Measurements from ENCODE around the gene PDLIM5.

The PDLIM5 gene

DNA sequence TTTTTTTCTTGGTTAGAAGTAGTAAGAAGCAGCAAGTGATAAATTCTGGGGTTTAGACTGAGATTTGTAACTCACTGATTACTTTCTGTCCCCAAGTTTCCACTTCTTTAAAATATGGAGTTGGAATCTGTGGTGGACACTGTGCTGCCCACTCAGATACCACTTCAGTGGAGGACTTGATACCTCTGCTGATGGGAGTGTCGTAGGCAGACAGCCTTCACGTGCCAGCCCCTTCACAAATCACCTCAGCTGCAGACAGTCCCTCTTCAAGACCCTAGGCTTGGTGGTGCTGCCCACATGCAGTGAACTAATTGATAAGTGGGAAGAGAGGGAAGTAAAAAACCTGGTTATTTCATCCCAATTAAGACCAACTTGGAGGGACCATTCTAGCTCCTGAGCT, 139.5 kb downstream of the PDLIM5 start:
- H3K4me2 ChIP-seq (ENCODE audit: low read length): no peak overlapping the region
- no peaks in the 10 kb centered on the region for H3F3A ChIP-seq (ENCODE audit: control insufficient read depth, insufficient read depth)
- no peaks in the 10 kb centered on the region for H3K79me2 ChIP-seq (ENCODE audit: control insufficient read depth, low read length)
- H3K4me1 ChIP-seq (ENCODE audit: control insufficient read depth, low read length): no peaks in the 10 kb centered on the region
- H3K27ac ChIP-seq (ENCODE audit: low read depth, low read length): no peak overlapping the region
- H4K20me1 ChIP-seq (ENCODE audit: control insufficient read depth, insufficient read depth, low read depth, low read length): no peaks in the 10 kb centered on the region
- H3K9me3 ChIP-seq (ENCODE audit: control insufficient read depth, insufficient read depth, low read length): no peaks in the 10 kb centered on the region
- no peak overlapping the region for H3K4me3 ChIP-seq (ENCODE audit: low read length)
- H3K36me3 ChIP-seq (ENCODE audit: control insufficient read depth, low read length): no peaks in the 10 kb centered on the region
- TF ChIP-seq, protein P1, sequence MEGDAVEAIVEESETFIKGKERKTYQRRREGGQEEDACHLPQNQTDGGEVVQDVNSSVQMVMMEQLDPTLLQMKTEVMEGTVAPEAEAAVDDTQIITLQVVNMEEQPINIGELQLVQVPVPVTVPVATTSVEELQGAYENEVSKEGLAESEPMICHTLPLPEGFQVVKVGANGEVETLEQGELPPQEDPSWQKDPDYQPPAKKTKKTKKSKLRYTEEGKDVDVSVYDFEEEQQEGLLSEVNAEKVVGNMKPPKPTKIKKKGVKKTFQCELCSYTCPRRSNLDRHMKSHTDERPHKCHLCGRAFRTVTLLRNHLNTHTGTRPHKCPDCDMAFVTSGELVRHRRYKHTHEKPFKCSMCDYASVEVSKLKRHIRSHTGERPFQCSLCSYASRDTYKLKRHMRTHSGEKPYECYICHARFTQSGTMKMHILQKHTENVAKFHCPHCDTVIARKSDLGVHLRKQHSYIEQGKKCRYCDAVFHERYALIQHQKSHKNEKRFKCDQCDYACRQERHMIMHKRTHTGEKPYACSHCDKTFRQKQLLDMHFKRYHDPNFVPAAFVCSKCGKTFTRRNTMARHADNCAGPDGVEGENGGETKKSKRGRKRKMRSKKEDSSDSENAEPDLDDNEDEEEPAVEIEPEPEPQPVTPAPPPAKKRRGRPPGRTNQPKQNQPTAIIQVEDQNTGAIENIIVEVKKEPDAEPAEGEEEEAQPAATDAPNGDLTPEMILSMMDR (IDR thresholded peaks at IDR 0.05; ENCODE audit: low read depth, low read length, poor library complexity, severe bottlenecking): no peak
- no peak for TF ChIP-seq EZH2phosphoT487 (IDR thresholded peaks at IDR 0.05; ENCODE audit: borderline replicate concordance, low read length)
- no peaks in the 10 kb centered on the region for H3K27me3 ChIP-seq (ENCODE audit: control insufficient read depth, low read length)
- no peaks in the 10 kb centered on the region for H3K9me2 ChIP-seq (replicated peaks; ENCODE audit: control insufficient read depth, low read length)

DNA sequence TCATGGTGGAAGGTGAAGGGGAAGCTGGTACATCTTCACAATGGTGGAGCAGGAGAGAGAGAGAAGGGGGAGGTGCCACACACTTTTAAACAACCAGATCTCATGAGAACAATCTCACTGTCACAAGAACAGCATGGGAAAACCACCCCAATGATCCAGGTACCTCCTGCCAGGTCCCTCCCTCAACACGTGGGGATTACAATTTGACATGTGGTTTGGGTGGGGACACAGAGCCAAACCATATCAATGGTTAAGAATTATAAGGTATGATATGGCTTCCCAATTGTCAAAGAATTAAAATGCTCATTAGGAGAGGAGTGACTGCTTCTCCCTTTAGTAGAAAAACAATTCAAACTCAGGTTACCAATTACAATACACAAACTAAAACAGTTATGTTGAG, 143.3 kb downstream of the PDLIM5 start:
- Histone ChIP-seq H3K27ac (ENCODE audit: low read depth, low read length) (no peak overlapping the region), H3K9me2 (replicated peaks; ENCODE audit: control insufficient read depth, low read length) (no peaks in the 10 kb centered on the region)
- TF ChIP-seq, protein P1 (IDR thresholded peaks at IDR 0.05; ENCODE audit: low read depth, low read length, poor library complexity, severe bottlenecking): no peak
- no peak for TF ChIP-seq EZH2phosphoT487 (IDR thresholded peaks at IDR 0.05; ENCODE audit: borderline replicate concordance, low read length)

DNA sequence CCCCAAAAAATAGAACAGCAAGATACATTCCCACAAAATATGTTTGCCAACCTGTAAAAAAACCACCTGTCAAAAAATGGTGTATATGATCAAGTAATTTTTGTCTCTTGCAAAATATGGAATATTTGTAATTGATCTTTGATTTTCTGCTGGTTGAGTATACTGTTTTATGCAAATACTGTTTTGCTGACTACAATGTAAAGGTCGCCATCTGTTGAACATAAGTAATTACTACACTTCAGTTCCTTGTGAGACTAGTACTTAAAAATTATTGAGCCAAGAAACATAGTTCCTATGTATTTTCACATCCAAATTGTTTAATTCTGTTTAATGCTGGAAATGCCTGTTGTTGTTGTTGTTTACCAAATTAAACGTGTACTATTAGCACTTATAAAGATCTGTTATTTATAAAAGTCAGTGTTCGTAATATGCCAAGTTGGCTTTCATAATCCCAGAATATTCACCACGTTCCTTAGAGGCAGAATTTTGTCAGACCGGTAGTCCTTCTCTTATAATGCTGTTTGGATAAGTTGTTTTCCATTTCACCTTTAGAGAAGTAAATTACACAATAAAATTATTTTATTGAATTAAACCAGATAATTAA, 144.2 kb downstream of the PDLIM5 start:
- no peaks in the 10 kb centered on the region for H3K27me3 ChIP-seq (ENCODE audit: control insufficient read depth, low read length)
- no peaks in the 10 kb centered on the region for H3K9me3 ChIP-seq (ENCODE audit: control insufficient read depth, insufficient read depth, low read length)
- H3K9me2 ChIP-seq (replicated peaks; ENCODE audit: control insufficient read depth, low read length): no peaks in the 10 kb centered on the region
- no peak overlapping the region for H3K4me3 ChIP-seq (ENCODE audit: low read length)
- TF ChIP-seq, protein P1 (IDR thresholded peaks at IDR 0.05; ENCODE audit: low read depth, low read length, poor library complexity, severe bottlenecking): peak; percentile 61
- no peak for TF ChIP-seq EZH2phosphoT487 (IDR thresholded peaks at IDR 0.05; ENCODE audit: borderline replicate concordance, low read length)
- no peaks in the 10 kb centered on the region for H3K79me2 ChIP-seq (ENCODE audit: control insufficient read depth, low read length)
- H3K4me2 ChIP-seq (ENCODE audit: low read length): no peak overlapping the region
- no peak overlapping the region for H3K27ac ChIP-seq (ENCODE audit: low read depth, low read length)
- no peaks in the 10 kb centered on the region for H3F3A ChIP-seq (ENCODE audit: control insufficient read depth, insufficient read depth)
- H4K20me1 ChIP-seq (ENCODE audit: control insufficient read depth, insufficient read depth, low read depth, low read length): no peaks in the 10 kb centered on the region
- H3K4me1 ChIP-seq (ENCODE audit: control insufficient read depth, low read length): no peaks in the 10 kb centered on the region
- H3K36me3 ChIP-seq (ENCODE audit: control insufficient read depth, low read length): no peaks in the 10 kb centered on the region

More for the DNA sequence above, 143.3 kb downstream of the PDLIM5 start:
- Histone ChIP-seq H3K27me3 (ENCODE audit: control insufficient read depth, low read length) (no peaks in the 10 kb centered on the region), H3F3A (ENCODE audit: control insufficient read depth, insufficient read depth) (no peaks in the 10 kb centered on the region), H3K4me3 (ENCODE audit: low read length) (no peak overlapping the region), H3K9me3 (ENCODE audit: control insufficient read depth, insufficient read depth, low read length) (no peaks in the 10 kb centered on the region), H3K79me2 (ENCODE audit: control insufficient read depth, low read length) (no peaks in the 10 kb centered on the region), H3K36me3 (ENCODE audit: control insufficient read depth, low read length) (no peaks in the 10 kb centered on the region), H4K20me1 (ENCODE audit: control insufficient read depth, insufficient read depth, low read depth, low read length) (no peaks in the 10 kb centered on the region), H3K4me2 (ENCODE audit: low read length) (no peak overlapping the region), H3K4me1 (ENCODE audit: control insufficient read depth, low read length) (no peaks in the 10 kb centered on the region)
